ENCODE results near the gene EDA. TPM values are rescaled to one million over a fixed set of nuclear protein-coding genes. Genes with fewer than 3 reads are reported as not detected.

EDA gene
- polyA plus RNA-seq, 3 donors, result 5.8 to 6.0 (median 5.9) TPM

Other genes with a start within 250 kb of the EDA start
- gene NALF2, start 111.8 kb upstream of the EDA start, polyA plus RNA-seq (ENCODE audit: insufficient read length in 3 of 3), result under 1 TPM; 0.40 to 0.80 (median 0.51) TPM